GM23248 (cell line): ENCODE results near the gene DPYD.

Experiments
- EZH2 ChIP-seq: fragments of 200-600 bp; sonication (generic); IDR thresholded peaks from 2 replicates; pipeline ENCODE4 v1.6.1; 2018; ENCODE audit warnings: antibody characterized with exemption, mild to moderate bottlenecking; ENCODE audit not compliant: insufficient read depth, poor library complexity, severe bottlenecking
- EZH2phosphoT487 ChIP-seq: fragments of 200-600 bp; sonication (generic); IDR thresholded peaks from 2 replicates; pipeline ENCODE4 v1.6.1; 2018; ENCODE audit warnings: antibody characterized with exemption, moderate library complexity, mild to moderate bottlenecking, low read depth; ENCODE audit not compliant: insufficient read depth

DNA sequence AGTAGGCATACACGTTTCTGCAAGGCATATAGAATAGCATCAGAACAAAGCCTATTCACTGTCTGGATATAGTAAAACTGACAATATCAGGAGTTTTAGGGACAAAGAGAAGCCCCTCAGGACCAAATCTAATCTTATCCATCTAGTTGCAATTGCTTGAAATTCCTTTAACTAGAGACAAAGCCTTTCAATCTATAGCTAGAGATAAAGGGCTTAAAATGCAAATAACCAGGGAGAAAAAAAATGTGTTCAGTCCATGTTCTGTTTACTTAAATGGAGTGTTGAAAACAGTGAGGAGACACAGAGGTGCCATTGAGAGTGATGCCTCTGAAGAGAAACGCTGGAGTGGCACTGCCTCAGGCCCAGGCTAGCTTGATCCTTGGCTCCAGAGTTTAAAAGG lies 286.1 kb downstream of the DPYD start:
- TF ChIP-seq EZH2 (no peak), EZH2phosphoT487 (no peak)
